HG02763 (cell line): ENCODE measurements around the gene SHLD1.
"Not testable (repeated sequence)": the region's sequence is repeated elsewhere in the genome, so short reads cannot be mapped to it uniquely, and the experiment has no call there.

Experiments
- ATAC-seq: cut with Tn5 transposase; IDR thresholded peaks from one replicate; pipeline ENCODE4 v1.9.1; 2021; ENCODE audit warnings: mild to moderate bottlenecking, moderate library complexity; ENCODE audit not compliant: unreplicated experiment

SHLD1 gene

GRCh38 chr20:5749952-5750779 lies at the start of gene SHLD1:
SHLD1 (plus strand) TSS chr20:5750401; CDS start chr20:5772866, 22,465 bp downstream.
- peak; percentile 83 for ATAC-seq

GRCh38 chr20:5702339-5702738 lies 47.9 kb upstream of the SHLD1 start:
- ATAC-seq: not testable (repeated sequence)

- ATAC-seq: no peak
Observed at GRCh38 chr20:5703681-5704101, 46.5 kb upstream of the SHLD1 start.

- ATAC-seq: no peak
Observed at GRCh38 chr20:5705827-5706226, 44.4 kb upstream of the SHLD1 start.

- no peak for ATAC-seq
Observed at GRCh38 chr20:5706797-5707196, 43.4 kb upstream of the SHLD1 start.

GRCh38 chr20:5710551-5710950 lies 39.6 kb upstream of the SHLD1 start:
- no peak for ATAC-seq

GRCh38 chr20:5714261-5715041 lies 35.8 kb upstream of the SHLD1 start:
- ATAC-seq: no peak

GRCh38 chr20:5715071-5715841 lies 34.9 kb upstream of the SHLD1 start:
- no peak for ATAC-seq

- ATAC-seq: no peak
Observed at GRCh38 chr20:5716953-5717352, 33.2 kb upstream of the SHLD1 start.

- no peak for ATAC-seq
Observed at GRCh38 chr20:5718896-5719595, 31.2 kb upstream of the SHLD1 start.

- ATAC-seq: no peak
Observed at GRCh38 chr20:5719861-5720403, 30.3 kb upstream of the SHLD1 start.

GRCh38 chr20:5720696-5721095 lies 29.5 kb upstream of the SHLD1 start:
- no peak for ATAC-seq

- ATAC-seq: not testable (repeated sequence)
Observed at GRCh38 chr20:5721356-5721755, 28.8 kb upstream of the SHLD1 start.

GRCh38 chr20:5722927-5723326 lies 27.3 kb upstream of the SHLD1 start:
- no peak for ATAC-seq

GRCh38 chr20:5725183-5725463 lies 25.1 kb upstream of the SHLD1 start:
- not testable (repeated sequence) for ATAC-seq

GRCh38 chr20:5727018-5727515 lies 23.1 kb upstream of the SHLD1 start:
- ATAC-seq: no peak

- ATAC-seq: no peak
Observed at GRCh38 chr20:5729348-5729747, 20.9 kb upstream of the SHLD1 start.

- ATAC-seq: no peak
Observed at GRCh38 chr20:5730131-5730530, 20.1 kb upstream of the SHLD1 start.

GRCh38 chr20:5731753-5732366 lies 18.3 kb upstream of the SHLD1 start:
- no peak for ATAC-seq

- ATAC-seq: no peak
Observed at GRCh38 chr20:5734602-5735001, 15.6 kb upstream of the SHLD1 start.
